HUES6 (cell line): ENCODE measurements around the gene PSMA2.
A peak's percentile ranks its signal among the peaks of the same experiment; 100 is the strongest.

Experiments used
- H3K27ac ChIP-seq: 2 replicates; pipeline ENCODE4 v1.7.0; 2013; ENCODE audit warnings: low read depth, mild to moderate bottlenecking, low read length, inconsistent platforms
- H3K27me3 ChIP-seq: 2 replicates; pipeline ENCODE4 v1.6.1; 2013; ENCODE audit warnings: low read length; ENCODE audit not compliant: control insufficient read depth, insufficient read depth
- H3K36me3 ChIP-seq: 2 replicates; pipeline ENCODE4 v1.6.1; 2013; ENCODE audit warnings: low read length; ENCODE audit not compliant: control insufficient read depth, insufficient read depth
- H3K4me1 ChIP-seq: 2 replicates; pipeline ENCODE4 v1.6.1; 2013; ENCODE audit warnings: low read length; ENCODE audit not compliant: control insufficient read depth, insufficient read depth
- H3K4me3 ChIP-seq: 2 replicates; pipeline ENCODE4 v1.5.1; 2013; ENCODE audit warnings: low read depth, low read length
- H3K9ac ChIP-seq: one replicate; pipeline ENCODE4 v1.6.1; 2013; ENCODE audit warnings: mild to moderate bottlenecking, low read length
- H3K9me3 ChIP-seq: 2 replicates; pipeline ENCODE4 v1.6.1; 2013; ENCODE audit warnings: low read depth, low read length; ENCODE audit not compliant: control insufficient read depth, insufficient read depth

PSMA2 gene

DNA sequence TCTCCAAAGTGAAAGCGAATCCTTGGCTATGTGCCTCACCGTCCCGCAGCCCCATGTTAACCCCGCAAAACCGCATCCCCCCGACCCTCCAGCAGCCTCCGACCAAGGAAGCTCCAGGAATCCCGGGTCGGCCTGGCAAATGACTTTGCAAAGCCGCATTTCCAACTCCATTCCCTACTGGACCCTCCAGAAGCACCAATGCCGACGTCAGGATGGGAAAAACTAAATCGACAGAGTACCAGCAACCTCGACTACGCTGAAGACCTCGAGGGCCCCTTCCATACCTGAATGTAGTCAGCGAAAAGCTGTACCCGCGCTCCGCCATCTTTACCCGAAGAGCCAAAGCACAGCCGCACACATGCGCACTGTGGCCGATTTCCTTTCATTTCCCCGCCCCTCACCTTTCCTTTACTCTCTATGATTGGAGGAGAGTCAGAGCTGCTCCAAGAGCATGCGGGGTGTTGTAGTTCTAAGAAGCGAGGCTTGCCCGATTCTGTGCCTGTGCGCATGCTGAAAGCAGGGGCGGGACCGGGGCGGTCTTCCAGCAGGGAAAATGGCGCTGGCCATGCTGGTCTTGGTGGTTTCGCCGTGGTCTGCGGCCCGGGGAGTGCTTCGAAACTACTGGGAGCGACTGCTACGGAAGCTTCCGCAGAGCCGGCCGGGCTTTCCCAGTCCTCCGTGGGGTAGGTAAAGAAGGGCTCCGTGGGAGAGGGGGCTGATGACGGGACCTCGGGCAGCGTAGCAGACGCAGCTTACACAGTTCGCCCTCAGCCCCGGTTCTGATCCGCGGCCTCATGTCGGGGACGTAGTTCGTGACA, at the start of gene PSMA2, which contains the start of gene MRPL32:
Gene PSMA2 (minus strand): TSS at position 341 of the 818 bp plus-strand sequence. CDS start 16 bp downstream, at position 325.
Gene MRPL32 (plus strand): TSS at position 543 of the 818 bp plus-strand sequence. CDS start 11 bp downstream, at position 554.
- Histone ChIP-seq H3K27me3 (no peaks in the 10 kb centered on the region), H3K4me1 (peaks cover 4% of the 10 kb centered on the region; the same call in 1 of the 2 replicates), H3K27ac (peak within 1 kb of the TSS; percentile 92), H3K9ac (peak within 1 kb of the TSS; percentile 97), H3K9me3 (no peaks in the 10 kb centered on the region), H3K36me3 (peaks cover 33% of the 10 kb centered on the region), H3K4me3 (peak within 1 kb of the TSS; percentile 99)

DNA sequence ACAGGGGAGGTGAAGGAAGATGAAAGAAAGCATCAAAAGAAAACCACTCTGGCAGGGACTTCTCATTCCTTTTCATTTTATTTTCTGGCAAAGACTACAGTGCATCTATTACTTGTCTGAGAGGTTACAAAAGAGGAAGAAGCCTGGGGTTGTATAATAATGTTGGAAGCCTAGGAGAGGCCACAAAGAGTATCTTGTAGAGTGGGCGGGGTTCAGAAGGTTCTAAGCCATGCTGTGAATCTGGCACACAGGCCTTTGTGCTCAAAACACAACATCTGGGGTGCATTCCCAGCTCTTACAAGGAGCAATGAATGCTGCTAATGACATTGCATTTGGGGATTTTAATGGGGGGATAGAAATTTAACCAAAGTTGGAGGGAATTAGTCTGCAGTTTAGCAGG, 49.6 kb upstream of the PSMA2 start:
- Histone ChIP-seq H3K4me3 (no peak overlapping the region), H3K4me1 (no peaks in the 10 kb centered on the region), H3K27me3 (no peaks in the 10 kb centered on the region), H3K36me3 (no peaks in the 10 kb centered on the region), H3K9me3 (peaks cover 10% of the 10 kb centered on the region; the same call in 1 of the 2 replicates), H3K27ac (no peak overlapping the region), H3K9ac (no peak overlapping the region)

DNA sequence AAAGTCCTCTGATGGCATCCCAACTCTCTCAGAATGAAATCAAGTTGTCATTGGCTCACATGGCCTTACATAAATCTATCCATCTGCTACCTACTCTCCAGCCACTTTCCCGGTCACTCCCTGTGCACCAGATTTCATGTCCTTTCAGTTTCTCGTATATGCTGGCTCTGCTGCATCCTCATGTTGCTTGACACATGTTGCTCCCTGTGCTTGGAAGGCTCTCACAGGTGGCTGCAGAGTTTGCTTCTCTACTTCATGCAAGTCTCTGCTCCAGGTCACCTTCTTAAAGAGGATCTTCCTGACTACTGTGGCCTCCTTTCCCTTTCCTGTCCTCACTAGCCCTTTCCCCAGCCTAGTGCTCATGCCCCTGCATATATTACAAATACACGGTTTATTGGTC, 48.5 kb upstream of the PSMA2 start:
- H3K36me3 ChIP-seq, result no peaks in the 10 kb centered on the region
- H3K4me1 ChIP-seq, result no peaks in the 10 kb centered on the region
- no peak overlapping the region for H3K4me3 ChIP-seq
- no peaks in the 10 kb centered on the region for H3K27me3 ChIP-seq
- H3K9me3 ChIP-seq, result peaks cover 10% of the 10 kb centered on the region; the same call in 1 of the 2 replicates
- H3K9ac ChIP-seq, result no peak overlapping the region
- no peak overlapping the region for H3K27ac ChIP-seq

DNA sequence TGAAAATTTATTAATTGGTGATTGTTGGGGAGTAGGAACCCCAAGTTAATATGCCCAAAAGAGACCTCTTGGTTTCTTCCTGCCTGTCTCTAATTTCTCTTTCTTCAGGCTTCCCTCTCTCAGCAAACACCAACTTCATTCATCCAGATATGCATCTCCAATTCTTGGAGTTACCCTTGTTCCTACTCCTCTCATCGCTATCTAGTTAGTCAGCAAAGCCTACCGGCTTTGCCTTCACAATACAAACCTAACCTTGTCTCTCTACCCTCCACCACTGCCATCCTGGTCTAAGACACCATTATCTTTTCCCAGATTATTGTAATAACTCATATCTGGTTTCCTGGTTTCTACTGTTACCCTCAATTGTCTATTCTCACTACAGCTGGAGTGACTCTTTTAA, 48.1 kb upstream of the PSMA2 start:
- Histone ChIP-seq H3K9me3 (peaks cover 10% of the 10 kb centered on the region; the same call in 1 of the 2 replicates), H3K36me3 (no peaks in the 10 kb centered on the region), H3K4me1 (no peaks in the 10 kb centered on the region)

DNA sequence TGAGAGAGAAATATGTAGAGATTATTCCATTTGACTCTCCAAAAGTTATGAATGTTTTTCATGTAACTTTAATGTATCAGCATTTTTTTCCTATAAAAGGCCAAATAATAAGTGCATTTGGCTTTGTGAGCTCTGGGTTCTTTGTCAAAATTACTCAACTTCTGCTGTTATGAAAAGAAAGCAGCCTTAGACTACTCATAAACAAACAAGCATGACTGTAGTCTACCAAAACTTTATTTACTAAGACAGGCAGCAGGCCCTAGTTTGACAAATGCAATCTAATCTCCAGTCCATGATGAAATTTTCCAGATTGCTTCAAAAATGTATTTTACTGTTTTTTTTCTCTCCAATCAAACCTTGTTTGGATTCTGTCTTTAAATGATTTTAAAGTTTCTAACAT, 46.5 kb upstream of the PSMA2 start:
- Histone ChIP-seq H3K9me3 (peaks cover 3% of the 10 kb centered on the region; the same call in 1 of the 2 replicates), H3K27ac (no peak overlapping the region), H3K36me3 (no peaks in the 10 kb centered on the region), H3K4me3 (no peak overlapping the region), H3K4me1 (no peaks in the 10 kb centered on the region), H3K27me3 (no peaks in the 10 kb centered on the region), H3K9ac (no peak overlapping the region)

More for the DNA sequence above, 48.1 kb upstream of the PSMA2 start:
- Histone ChIP-seq H3K27me3 (no peaks in the 10 kb centered on the region), H3K4me3 (no peak overlapping the region), H3K27ac (no peak overlapping the region), H3K9ac (no peak overlapping the region)

DNA sequence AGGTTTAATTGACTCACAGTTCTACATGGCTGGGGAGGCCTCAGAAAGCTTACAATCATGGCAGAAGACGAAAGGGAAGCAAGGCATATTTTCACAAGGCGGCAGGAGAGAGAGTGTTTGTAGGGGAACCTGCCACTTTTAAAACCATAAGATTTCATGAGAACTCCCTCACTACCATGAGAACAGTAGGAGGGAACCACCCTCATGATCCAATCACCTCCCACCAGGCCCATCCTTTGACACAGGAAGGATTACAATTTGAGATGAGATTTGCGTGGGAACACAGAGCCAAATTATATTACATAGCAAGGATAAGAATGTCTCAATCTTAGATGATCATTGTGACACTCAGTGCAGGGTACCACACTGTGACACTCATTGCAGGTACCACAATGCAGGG, 44.4 kb upstream of the PSMA2 start:
- no peaks in the 10 kb centered on the region for H3K4me1 ChIP-seq

DNA sequence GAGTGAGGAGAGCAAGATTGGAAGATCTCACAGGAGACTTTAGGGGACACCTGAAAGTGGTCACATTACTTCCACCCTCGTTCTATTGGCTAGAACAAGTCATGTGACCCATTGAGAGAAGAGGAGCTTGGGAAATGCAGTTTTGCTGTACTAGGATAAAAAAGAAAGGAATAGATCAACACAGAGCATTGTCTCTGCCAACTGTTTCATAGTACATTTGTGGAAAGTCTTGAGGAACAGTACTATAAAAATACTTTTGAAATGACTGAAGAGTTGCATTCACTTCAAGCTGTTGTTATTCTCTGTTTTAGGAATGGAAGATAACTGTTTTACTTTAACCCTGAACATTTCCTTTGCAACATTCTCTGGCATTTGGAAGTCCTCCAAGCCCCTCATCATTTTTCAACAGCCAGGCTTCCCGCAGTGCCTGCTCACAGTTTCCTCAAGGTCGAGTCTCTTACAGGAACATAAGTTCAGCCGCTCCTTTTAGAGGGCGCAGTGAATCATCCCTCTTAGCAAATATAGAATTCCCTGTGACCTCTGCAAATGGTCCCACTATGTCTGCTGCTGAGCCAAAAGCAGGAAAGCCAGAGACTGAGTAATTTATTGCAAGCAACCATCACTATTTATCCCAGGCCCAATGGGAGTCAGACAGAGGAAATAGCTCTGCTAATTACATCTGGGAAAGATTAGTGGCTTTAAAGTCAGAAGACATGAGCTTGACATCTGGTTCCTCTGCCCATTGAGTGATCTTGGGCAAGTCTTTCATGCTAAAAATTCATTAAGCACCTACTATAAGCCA, 40.9 kb upstream of the PSMA2 start:
- Histone ChIP-seq H3K36me3 (no peaks in the 10 kb centered on the region), H3K27me3 (no peaks in the 10 kb centered on the region), H3K4me3 (no peak overlapping the region), H3K27ac (no peak overlapping the region), H3K4me1 (no peaks in the 10 kb centered on the region), H3K9me3 (no peaks in the 10 kb centered on the region; the same call in 1 of the 2 replicates), H3K9ac (no peak overlapping the region)

More for the DNA sequence above, 44.4 kb upstream of the PSMA2 start:
- Histone ChIP-seq H3K9me3 (no peaks in the 10 kb centered on the region), H3K9ac (no peak overlapping the region), H3K36me3 (no peaks in the 10 kb centered on the region), H3K27me3 (no peaks in the 10 kb centered on the region), H3K27ac (no peak overlapping the region), H3K4me3 (no peak overlapping the region)

DNA sequence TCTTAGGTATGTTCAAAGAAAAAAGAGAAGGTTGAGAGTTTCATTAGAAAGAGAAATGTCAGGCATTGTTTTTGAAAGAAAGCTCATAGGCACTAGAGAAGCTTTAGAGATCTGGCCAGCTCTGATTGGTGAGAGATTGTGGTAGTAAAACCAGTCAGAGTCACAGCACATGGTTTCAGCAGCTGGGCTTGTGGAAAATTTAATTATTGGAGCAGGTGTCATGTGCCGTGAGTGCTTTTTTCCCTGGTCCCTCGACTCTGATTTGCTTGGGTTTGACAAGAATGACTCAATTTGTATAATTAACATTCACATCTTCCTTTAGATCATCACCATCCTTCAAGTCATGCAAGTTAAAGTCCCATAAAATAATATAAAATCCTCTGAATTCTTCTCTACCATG, 35.4 kb upstream of the PSMA2 start:
- Histone ChIP-seq H3K9me3 (no peaks in the 10 kb centered on the region; the same call in 1 of the 2 replicates), H3K9ac (no peak overlapping the region), H3K27ac (no peak overlapping the region), H3K27me3 (no peaks in the 10 kb centered on the region), H3K4me1 (peaks cover 24% of the 10 kb centered on the region), H3K4me3 (no peak overlapping the region), H3K36me3 (no peaks in the 10 kb centered on the region)

DNA sequence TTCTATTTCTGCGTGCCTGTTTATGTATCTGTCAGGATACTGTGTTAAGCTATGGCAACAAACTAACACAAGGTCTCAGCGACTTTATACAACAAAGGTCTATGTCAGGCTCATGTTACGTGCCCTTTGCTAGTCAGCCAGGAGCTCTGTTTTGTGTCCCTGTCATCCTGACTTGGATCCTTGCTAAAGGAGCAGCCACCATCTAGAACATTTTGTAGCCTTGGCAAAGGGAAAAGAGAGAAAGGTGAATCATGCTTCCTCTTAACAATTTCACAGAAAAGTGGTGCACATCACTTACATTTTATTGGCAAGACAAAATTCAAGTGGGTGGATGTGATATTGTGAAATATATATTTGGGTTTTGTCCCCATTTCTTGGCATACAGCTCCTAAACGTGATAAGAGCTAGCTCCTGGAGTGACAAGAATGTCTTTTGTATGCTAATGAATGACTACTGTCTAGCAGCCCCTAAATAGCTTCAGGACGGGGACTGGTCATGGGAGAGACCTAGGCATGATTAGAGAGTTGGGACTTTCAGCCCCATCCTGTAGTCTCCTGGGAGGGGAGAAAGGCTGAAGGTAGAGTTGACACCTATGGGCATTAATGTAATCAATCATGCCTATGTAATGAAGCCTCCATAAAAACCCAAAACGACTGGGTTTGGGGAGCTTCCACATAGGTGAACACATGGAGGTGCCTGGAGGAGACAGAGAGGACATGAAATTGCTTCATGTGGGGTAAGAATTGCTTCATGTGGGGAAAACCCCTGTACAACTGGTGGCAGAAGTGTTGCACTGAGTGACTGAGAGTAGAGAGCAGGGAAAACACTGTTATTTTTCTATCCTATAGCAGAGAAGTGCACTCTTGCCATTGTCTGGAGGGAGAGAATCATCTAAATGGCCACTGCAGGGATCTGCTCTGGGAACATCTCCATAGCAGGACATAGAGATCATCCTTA, 33.2 kb upstream of the PSMA2 start:
- no peak overlapping the region for H3K4me3 ChIP-seq
- no peak overlapping the region for H3K9ac ChIP-seq
- peaks cover 24% of the 10 kb centered on the region for H3K4me1 ChIP-seq
- H3K9me3 ChIP-seq, result peaks cover 5% of the 10 kb centered on the region
- H3K27ac ChIP-seq, result no peak overlapping the region
- H3K27me3 ChIP-seq, result no peaks in the 10 kb centered on the region
- H3K36me3 ChIP-seq, result no peaks in the 10 kb centered on the region

DNA sequence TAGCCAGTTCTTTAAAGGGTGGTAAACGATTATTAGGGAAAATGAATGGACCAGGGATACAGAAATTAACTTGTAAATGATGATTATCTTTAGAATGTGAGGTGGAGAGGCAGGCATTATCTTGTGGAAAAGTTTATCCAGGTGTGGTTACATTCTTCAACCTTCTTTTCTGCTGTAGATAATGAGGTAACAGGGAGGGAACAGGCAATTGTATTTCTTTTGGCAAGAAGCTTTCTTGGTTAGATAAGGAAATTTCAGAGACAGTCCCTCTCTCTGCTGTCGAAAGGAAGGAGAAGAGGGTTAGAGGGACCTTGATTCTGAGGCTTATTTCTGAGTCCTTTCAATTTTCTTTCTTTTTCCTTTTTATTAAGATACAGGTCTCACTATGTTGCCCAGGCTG, 32.3 kb upstream of the PSMA2 start:
- Histone ChIP-seq H3K9ac (no peak overlapping the region), H3K4me1 (peaks cover 24% of the 10 kb centered on the region), H3K4me3 (no peak overlapping the region), H3K27ac (no peak overlapping the region), H3K36me3 (no peaks in the 10 kb centered on the region), H3K9me3 (peaks cover 12% of the 10 kb centered on the region), H3K27me3 (no peaks in the 10 kb centered on the region)
